HepG2 (cell line): ENCODE measurements around the gene PACS2. TPM values are rescaled to one million over a fixed set of nuclear protein-coding genes. Genes with fewer than 3 reads are reported as not detected.

Source experiments
- ATAC-seq: fragments of 200-7000 bp; cut with Tn5 transposase; 3 replicates; pipeline ENCODE4 v1.9.1; 2020; ENCODE audit warnings: mild to moderate bottlenecking, moderate library complexity
- BruUV-seq: library from RNA; stranded (reverse); fragments of 400-500 nt; replicated peaks from 2 replicates; lab custom pipeline; 2021; lab: Mats Ljungman, UMichigan
- CTCF ChIA-PET: fragments of 300-600 bp; formaldehyde crosslinking; extraction: SDS; loops from one replicate; lab custom pipeline; 2021; ENCODE audit warnings: low total read pairs, inconsistent platforms, low intra/inter-chr PET ratio; lab: Yijun Ruan, JAX
- POLR2A ChIA-PET: fragments of 350-600 bp; sonication (Branson Sonifier 250); formaldehyde crosslinking; loops from one replicate; lab custom pipeline; 2020; ENCODE audit warnings: antibody characterized with exemption, inconsistent platforms; lab: Yijun Ruan, JAX
- DNase-seq: peaks from one replicate; pipeline ENCODE4 v3.0.0-alpha.2; 2015; ENCODE audit warnings: low spot score
- FAIRE-seq: peaks from 3 replicates; lab custom pipeline; 2011; peaks lifted over from hg19 to GRCh38; lab: Jason Lieb, UNC
- H2AFZ ChIP-seq: one replicate; pipeline ENCODE4 v1.6.1; 2011; ENCODE audit warnings: low read length, inconsistent platforms
- H3K27ac ChIP-seq: fragments of 300-600 bp; 3 replicates; pipeline ENCODE4 v1.8.0; 2011; ENCODE audit warnings: mixed run types, mild to moderate bottlenecking, mixed read lengths, low read length, inconsistent platforms; ENCODE audit not compliant: insufficient read depth; ENCODE audit errors: extremely low read length
- H3K27me3 ChIP-seq, 2 experiments: fragments of 200-600 bp in 1 of 2; 2 replicates in 1 of 2; 3 replicates in 1 of 2; pipeline versions ENCODE4 v1.6.0 to v1.8.0; 2011; ENCODE audit warnings: low read length in 2 of 2, mild to moderate bottlenecking in 2 of 2, moderate library complexity in 2 of 2, inconsistent platforms in 1 of 2; ENCODE audit not compliant: insufficient read depth in 2 of 2, control insufficient read depth in 1 of 2
- H3K36me3 ChIP-seq, 2 experiments: fragments of 200-600 bp in 1 of 2; replicated peaks in 1 of 2; 2 replicates in 1 of 2; 3 replicates in 1 of 2; pipeline versions ENCODE4 v1.5.1 to v1.8.0; 2011; ENCODE audit warnings: low read length in 2 of 2, inconsistent platforms in 1 of 2; ENCODE audit not compliant: insufficient read depth in 2 of 2, control insufficient read depth in 1 of 2
- H3K4me1 ChIP-seq: 2 replicates; pipeline ENCODE4 v1.5.1; 2012; ENCODE audit warnings: low read length, inconsistent platforms; ENCODE audit not compliant: insufficient read depth
- H3K4me2 ChIP-seq: 2 replicates; pipeline ENCODE4 v1.6.0; 2011; ENCODE audit warnings: low read depth, low read length, inconsistent platforms
- H3K4me3 ChIP-seq, 3 experiments: fragments of 200-600 bp in 1 of 3; sonication (generic), shearing (Covaris generic) in 1 of 3; replicated peaks in 1 of 3; 2 replicates each; pipeline ENCODE4 v1.5.1; 2011 to 2016; ENCODE audit warnings: low read length in 3 of 3, inconsistent platforms in 2 of 3, low read depth in 2 of 3, mild to moderate bottlenecking in 2 of 3, control low read depth in 1 of 3, mixed read lengths in 1 of 3; ENCODE audit not compliant: insufficient read depth in 1 of 3
- H3K79me2 ChIP-seq: one replicate; pipeline ENCODE4 v1.6.1; 2011; ENCODE audit warnings: low read length, inconsistent platforms; ENCODE audit not compliant: insufficient read depth
- H3K9ac ChIP-seq: 2 replicates; pipeline ENCODE4 v1.6.0; 2011; ENCODE audit warnings: mild to moderate bottlenecking, low read depth, low read length, inconsistent platforms; ENCODE audit not compliant: insufficient read depth
- H3K9me3 ChIP-seq: 2 replicates; pipeline ENCODE4 v1.5.1; 2012; ENCODE audit warnings: mild to moderate bottlenecking, low read length
- H4K20me1 ChIP-seq: 2 replicates; pipeline ENCODE4 v1.6.0; 2011; ENCODE audit warnings: inconsistent platforms, mild to moderate bottlenecking, low read length, moderate library complexity; ENCODE audit not compliant: insufficient read depth
- CBX1 ChIP-seq: IDR thresholded peaks from one replicate; pipeline ENCODE4 v1.6.1; 2016; ENCODE audit warnings: antibody characterized with exemption, low read depth
- FOXM1 ChIP-seq: sonication (generic); formaldehyde crosslinking; IDR thresholded peaks from 2 replicates; pipeline ENCODE4 v1.5.0; 2020; ENCODE audit warnings: missing genetic modification reagents
- KDM5A ChIP-seq: fragments of 200-600 bp; sonication (generic); IDR thresholded peaks from 2 replicates; pipeline ENCODE4 v1.7.0; 2018; ENCODE audit warnings: antibody characterized with exemption, mild to moderate bottlenecking, low read length, borderline replicate concordance
- KDM6A ChIP-seq: IDR thresholded peaks from 2 replicates; pipeline ENCODE4 v1.6.1; 2016; ENCODE audit warnings: low read depth
- MTF2 ChIP-seq: sonication (generic); formaldehyde crosslinking; IDR thresholded peaks from 2 replicates; pipeline ENCODE4 v1.5.0; 2020; ENCODE audit warnings: missing genetic modification reagents, borderline replicate concordance
- NFYC ChIP-seq: IDR thresholded peaks from 2 replicates; pipeline ENCODE4 v1.6.1; 2016; ENCODE audit warnings: missing genetic modification reagents, missing compliant biosample characterization
- RORA ChIP-seq: sonication (generic); formaldehyde crosslinking; IDR thresholded peaks from 2 replicates; pipeline ENCODE4 v1.5.0; 2020; ENCODE audit warnings: mild to moderate bottlenecking, missing genetic modification reagents, moderate library complexity
- SALL2 ChIP-seq: sonication (generic); formaldehyde crosslinking; IDR thresholded peaks from 2 replicates; pipeline ENCODE4 v1.8.1; 2023; ENCODE audit warnings: mild to moderate bottlenecking, missing genetic modification reagents, inconsistent platforms
- SOX13 ChIP-seq, 3 experiments: fragments of 450-650 bp in 1 of 3; sonication (generic) in 1 of 3; formaldehyde crosslinking in 1 of 3; IDR thresholded peaks in 2 of 3; conservative IDR thresholded peaks in 1 of 3; 2 replicates each; pipeline versions ENCODE4 v1.5.0 to v1.6.1; 2016 to 2020; ENCODE audit warnings: antibody characterized with exemption in 1 of 3, mild to moderate bottlenecking in 1 of 3, missing compliant biosample characterization in 1 of 3, missing genetic modification reagents in 1 of 3, moderate library complexity in 1 of 3
- ZFP1 ChIP-seq: IDR thresholded peaks from 2 replicates; pipeline ENCODE4 v1.6.1; 2016
- ZNF496 ChIP-seq: sonication (generic); formaldehyde crosslinking; IDR thresholded peaks from 2 replicates; pipeline ENCODE4 v1.8.1; 2023; ENCODE audit warnings: mild to moderate bottlenecking, moderate library complexity, missing genetic modification reagents; ENCODE audit not compliant: insufficient replicate concordance
- ZNF501 ChIP-seq: sonication (generic); formaldehyde crosslinking; IDR thresholded peaks from 2 replicates; pipeline ENCODE4 v1.5.1; 2020; ENCODE audit warnings: mild to moderate bottlenecking, moderate library complexity, missing genetic modification reagents
- WGBS: methylation state at CpG from one replicate; pipeline ENCODE4 v1.1.6; 2017; ENCODE audit warnings: low lambda C conversion rate; 5-methylcytosine and 5-hydroxymethylcytosine counted together
- in situ Hi-C: cut with HindIII; loops from 2 replicates; pipeline ENCODE4 v1.10.0; 2017; ENCODE audit warnings: low pct_unique_long_range_greater_than_20kb; ENCODE audit not compliant: extremely low pct_ligation_motif_present
- intact Hi-C: fragments of 100-400 bp; cut with micrococcal nuclease; formaldehyde crosslinking; loops from one replicate; pipeline ENCODE4 v1.10.0; 2022; ENCODE audit not compliant: unreplicated experiment
- polyA plus RNA-seq, 8 experiments: library from polyadenylated mRNA; depleted of rRNA in 3 of 8; stranded (reverse) in 7 of 8; unstranded in 1 of 8; fragments of >200 nt; fragmentation: Illumina TruSeq in 4 of 8; extraction: Trizol in 4 of 8; gene quantifications; 2 replicates each; pipeline versions ENCODE4 v1.2.1 to v1.2.3, GENCODE V29; 2011 to 2016; ENCODE audit warnings: low read depth in 4 of 8, missing spikeins in 1 of 8, mixed read lengths in 1 of 8; ENCODE audit not compliant: insufficient read depth in 1 of 8
- total RNA-seq, 5 experiments: library from RNA; depleted of rRNA; stranded (reverse); fragments of >200 nt; fragmentation: Illumina TruSeq; extraction: Trizol; gene quantifications; 2 replicates each; pipeline ENCODE4 v1.2.3, GENCODE V29; 2016; ENCODE audit warnings: low read depth in 1 of 5
- TF ChIP-seq, protein P1 (sequence below): sonication (generic); formaldehyde crosslinking; IDR thresholded peaks from 2 replicates; pipeline ENCODE4 v1.9.0; 2021; ENCODE audit warnings: mild to moderate bottlenecking, missing genetic modification reagents
- TF ChIP-seq, protein P2 (sequence below): sonication (generic); formaldehyde crosslinking; IDR thresholded peaks from 2 replicates; pipeline ENCODE4 v1.4.0; 2020; ENCODE audit warnings: missing genetic modification reagents

PACS2 gene
- total and polyA plus RNA-seq, 2 of the 13 experiments (the other 11 are each of a cell fraction or from before 2014, with no cell fraction given): 23.6 to 27.6 TPM

DNA sequence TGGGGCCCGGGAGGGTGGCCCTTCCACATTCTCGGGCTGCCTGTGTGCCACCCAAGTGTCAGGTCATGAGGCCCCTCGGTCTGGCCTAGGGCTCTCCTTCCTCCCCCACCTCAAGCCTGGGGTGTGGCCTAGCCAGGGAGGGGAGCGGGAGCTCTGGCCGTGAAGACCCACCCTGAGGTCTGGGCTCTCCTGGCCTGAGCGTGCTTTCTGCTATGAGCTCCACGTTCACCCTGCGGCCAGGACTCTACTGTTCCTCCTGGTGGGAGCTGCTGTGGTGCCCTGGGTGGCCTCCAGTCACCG lies 12.0 kb downstream of the PACS2 start (continued):
- TF ChIP-seq, protein P1, sequence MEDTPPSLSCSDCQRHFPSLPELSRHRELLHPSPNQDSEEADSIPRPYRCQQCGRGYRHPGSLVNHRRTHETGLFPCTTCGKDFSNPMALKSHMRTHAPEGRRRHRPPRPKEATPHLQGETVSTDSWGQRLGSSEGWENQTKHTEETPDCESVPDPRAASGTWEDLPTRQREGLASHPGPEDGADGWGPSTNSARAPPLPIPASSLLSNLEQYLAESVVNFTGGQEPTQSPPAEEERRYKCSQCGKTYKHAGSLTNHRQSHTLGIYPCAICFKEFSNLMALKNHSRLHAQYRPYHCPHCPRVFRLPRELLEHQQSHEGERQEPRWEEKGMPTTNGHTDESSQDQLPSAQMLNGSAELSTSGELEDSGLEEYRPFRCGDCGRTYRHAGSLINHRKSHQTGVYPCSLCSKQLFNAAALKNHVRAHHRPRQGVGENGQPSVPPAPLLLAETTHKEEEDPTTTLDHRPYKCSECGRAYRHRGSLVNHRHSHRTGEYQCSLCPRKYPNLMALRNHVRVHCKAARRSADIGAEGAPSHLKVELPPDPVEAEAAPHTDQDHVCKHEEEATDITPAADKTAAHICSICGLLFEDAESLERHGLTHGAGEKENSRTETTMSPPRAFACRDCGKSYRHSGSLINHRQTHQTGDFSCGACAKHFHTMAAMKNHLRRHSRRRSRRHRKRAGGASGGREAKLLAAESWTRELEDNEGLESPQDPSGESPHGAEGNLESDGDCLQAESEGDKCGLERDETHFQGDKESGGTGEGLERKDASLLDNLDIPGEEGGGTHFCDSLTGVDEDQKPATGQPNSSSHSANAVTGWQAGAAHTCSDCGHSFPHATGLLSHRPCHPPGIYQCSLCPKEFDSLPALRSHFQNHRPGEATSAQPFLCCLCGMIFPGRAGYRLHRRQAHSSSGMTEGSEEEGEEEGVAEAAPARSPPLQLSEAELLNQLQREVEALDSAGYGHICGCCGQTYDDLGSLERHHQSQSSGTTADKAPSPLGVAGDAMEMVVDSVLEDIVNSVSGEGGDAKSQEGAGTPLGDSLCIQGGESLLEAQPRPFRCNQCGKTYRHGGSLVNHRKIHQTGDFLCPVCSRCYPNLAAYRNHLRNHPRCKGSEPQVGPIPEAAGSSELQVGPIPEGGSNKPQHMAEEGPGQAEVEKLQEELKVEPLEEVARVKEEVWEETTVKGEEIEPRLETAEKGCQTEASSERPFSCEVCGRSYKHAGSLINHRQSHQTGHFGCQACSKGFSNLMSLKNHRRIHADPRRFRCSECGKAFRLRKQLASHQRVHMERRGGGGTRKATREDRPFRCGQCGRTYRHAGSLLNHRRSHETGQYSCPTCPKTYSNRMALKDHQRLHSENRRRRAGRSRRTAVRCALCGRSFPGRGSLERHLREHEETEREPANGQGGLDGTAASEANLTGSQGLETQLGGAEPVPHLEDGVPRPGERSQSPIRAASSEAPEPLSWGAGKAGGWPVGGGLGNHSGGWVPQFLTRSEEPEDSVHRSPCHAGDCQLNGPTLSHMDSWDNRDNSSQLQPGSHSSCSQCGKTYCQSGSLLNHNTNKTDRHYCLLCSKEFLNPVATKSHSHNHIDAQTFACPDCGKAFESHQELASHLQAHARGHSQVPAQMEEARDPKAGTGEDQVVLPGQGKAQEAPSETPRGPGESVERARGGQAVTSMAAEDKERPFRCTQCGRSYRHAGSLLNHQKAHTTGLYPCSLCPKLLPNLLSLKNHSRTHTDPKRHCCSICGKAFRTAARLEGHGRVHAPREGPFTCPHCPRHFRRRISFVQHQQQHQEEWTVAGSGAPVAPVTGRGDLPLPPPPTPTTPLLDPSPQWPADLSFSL (CRISPR knock-in tag): no peak
- TF ChIP-seq SOX13 (IDR thresholded peaks at IDR 0.05) (no peak), SOX13 (CRISPR knock-in tag; conservative IDR thresholded peaks at IDR 0.05 in 1 of 2, IDR thresholded peaks at IDR 0.05 in 1 of 2) (no peak)

DNA sequence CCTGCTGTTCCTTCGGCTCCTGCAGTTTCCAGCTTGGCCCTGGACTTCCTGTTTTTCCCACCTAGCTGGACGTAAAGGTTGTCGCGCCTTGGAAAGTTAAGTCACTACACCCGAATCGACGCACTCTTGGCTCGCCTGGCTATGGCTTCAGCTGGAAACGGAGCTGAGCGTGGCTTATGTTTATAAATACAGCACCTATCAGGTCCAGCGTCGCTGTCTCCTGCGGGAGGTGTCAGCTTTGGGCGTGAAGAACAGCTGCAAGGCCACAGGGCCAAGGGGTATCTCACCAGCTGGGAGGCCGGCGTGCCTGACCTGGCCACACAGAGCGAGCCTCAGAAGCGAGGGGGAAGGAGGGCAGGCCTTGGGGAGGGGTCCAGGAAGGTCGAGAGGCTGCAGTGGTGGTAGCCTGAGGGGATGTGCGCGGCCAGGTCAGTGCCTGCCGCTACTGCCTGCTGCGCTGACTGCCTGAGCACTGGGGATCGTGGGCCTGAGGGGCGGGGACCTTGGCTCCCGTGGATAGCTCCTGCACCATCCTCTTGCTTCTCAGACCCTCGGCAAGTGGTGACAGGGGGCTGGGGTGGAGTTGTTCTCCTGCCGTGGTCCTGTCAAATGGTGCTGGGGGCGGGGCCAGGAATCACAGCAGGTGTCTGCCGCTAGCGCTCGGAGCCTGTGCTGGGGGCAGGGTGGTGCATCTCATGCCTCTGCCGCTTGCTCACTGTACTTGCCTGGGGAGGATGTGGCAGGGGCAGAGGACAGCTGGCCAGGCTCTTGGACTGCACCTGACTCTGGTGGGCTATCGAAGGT lies 12.5 kb downstream of the PACS2 start:
- 93% methylated on average over 19 of the region's 34 CpGs for WGBS
- POLR2A ChIA-PET: interaction anchor here (1.7 kb wide), 1 partner anchor 26 kb away, joined by 5 read pairs; the partner anchor contains the start of gene BRF1
- CTCF ChIA-PET: no interaction called here
- no peak for TF ChIP-seq FOXM1
- TF ChIP-seq ZNF501 (CRISPR knock-in tag): no peak
- no peak for TF ChIP-seq CBX1
- no peak for TF ChIP-seq RORA (CRISPR knock-in tag)
- TF ChIP-seq ZNF496 (CRISPR knock-in tag): no peak
- no peak for TF ChIP-seq KDM5A
- no peak for TF ChIP-seq SALL2 (CRISPR knock-in tag)
- no peak for TF ChIP-seq KDM6A (CRISPR knock-in tag)
- TF ChIP-seq, protein P2, sequence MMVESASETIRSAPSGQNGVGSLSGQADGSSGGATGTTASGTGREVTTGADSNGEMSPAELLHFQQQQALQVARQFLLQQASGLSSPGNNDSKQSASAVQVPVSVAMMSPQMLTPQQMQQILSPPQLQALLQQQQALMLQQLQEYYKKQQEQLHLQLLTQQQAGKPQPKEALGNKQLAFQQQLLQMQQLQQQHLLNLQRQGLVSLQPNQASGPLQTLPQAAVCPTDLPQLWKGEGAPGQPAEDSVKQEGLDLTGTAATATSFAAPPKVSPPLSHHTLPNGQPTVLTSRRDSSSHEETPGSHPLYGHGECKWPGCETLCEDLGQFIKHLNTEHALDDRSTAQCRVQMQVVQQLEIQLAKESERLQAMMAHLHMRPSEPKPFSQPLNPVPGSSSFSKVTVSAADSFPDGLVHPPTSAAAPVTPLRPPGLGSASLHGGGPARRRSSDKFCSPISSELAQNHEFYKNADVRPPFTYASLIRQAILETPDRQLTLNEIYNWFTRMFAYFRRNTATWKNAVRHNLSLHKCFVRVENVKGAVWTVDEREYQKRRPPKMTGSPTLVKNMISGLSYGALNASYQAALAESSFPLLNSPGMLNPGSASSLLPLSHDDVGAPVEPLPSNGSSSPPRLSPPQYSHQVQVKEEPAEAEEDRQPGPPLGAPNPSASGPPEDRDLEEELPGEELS: no peak
- TF ChIP-seq MTF2: no peak
- TF ChIP-seq ZFP1 (CRISPR knock-in tag): no peak
- no peak for TF ChIP-seq NFYC (CRISPR knock-in tag)

More for the DNA sequence above, 12.5 kb downstream of the PACS2 start:
- no peaks in the 10 kb centered on the region; a peak in 1 of 5 replicates for H3K36me3 ChIP-seq
- H3K4me1 ChIP-seq: peaks cover 24% of the 10 kb centered on the region
- H3K4me3 ChIP-seq: no peak overlapping the region
- H3K9me3 ChIP-seq: no peaks in the 10 kb centered on the region
- intact Hi-C loops: no loop called here
- H4K20me1 ChIP-seq: peaks cover 10% of the 10 kb centered on the region; the same call in 1 of the 2 replicates
- no peaks in the 10 kb centered on the region for H3K27me3 ChIP-seq
- H3K27ac ChIP-seq: no peak overlapping the region
- BruUV-seq: no TSS peak
- FAIRE-seq (no peak), ATAC-seq (no peak), DNase-seq (no peak)
- in situ Hi-C loops: no loop called here
- no peak overlapping the region for H3K9ac ChIP-seq
- H2AFZ ChIP-seq: no peak overlapping the region
- H3K79me2 ChIP-seq: peaks cover 23% of the 10 kb centered on the region
- no peak overlapping the region for H3K4me2 ChIP-seq
